GM13976 (cell line): ENCODE results near the gene TCL1A.

Experiments
- DNase-seq: peaks from one replicate; pipeline ENCODE4 v3.0.0; 2012; ENCODE audit warnings: low spot score
- in situ Hi-C: fragments of 300-500 bp; cut with MboI; formaldehyde crosslinking; loops from one replicate; pipeline ENCODE4 v1.12.0; 2022; ENCODE audit warnings: low sequenced_read_pairs, mixed read lengths, inconsistent platforms; ENCODE audit not compliant: unreplicated experiment
- TF ChIP-seq, protein P1 (sequence below): IDR thresholded peaks from 2 replicates; pipeline ENCODE4 v1.5.1; 2012; ENCODE audit warnings: borderline replicate concordance, mild to moderate bottlenecking; ENCODE audit not compliant: insufficient read depth; ENCODE audit errors: extremely low read depth, missing control alignments, control extremely low read depth

The TCL1A gene

DNA sequence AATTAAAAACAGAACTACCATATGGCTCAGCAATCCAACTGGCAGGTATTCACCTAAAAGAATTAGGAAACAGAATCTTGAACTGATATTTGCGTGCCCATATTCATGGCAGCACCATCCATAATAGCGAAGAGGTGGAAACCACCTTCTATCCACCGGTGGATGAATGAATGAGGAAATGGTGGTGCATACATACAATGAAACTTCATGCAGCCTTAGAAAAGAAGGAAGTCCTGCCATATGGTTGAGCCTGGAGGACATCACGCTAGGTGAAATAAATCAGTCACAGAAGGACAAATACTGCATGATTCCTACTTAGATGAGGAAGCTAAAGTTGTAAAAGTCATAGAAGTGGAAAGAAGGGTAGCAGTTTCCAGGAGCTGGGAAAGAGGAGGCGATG lies 6.6 kb downstream of the TCL1A start:
- TF ChIP-seq, protein P1, sequence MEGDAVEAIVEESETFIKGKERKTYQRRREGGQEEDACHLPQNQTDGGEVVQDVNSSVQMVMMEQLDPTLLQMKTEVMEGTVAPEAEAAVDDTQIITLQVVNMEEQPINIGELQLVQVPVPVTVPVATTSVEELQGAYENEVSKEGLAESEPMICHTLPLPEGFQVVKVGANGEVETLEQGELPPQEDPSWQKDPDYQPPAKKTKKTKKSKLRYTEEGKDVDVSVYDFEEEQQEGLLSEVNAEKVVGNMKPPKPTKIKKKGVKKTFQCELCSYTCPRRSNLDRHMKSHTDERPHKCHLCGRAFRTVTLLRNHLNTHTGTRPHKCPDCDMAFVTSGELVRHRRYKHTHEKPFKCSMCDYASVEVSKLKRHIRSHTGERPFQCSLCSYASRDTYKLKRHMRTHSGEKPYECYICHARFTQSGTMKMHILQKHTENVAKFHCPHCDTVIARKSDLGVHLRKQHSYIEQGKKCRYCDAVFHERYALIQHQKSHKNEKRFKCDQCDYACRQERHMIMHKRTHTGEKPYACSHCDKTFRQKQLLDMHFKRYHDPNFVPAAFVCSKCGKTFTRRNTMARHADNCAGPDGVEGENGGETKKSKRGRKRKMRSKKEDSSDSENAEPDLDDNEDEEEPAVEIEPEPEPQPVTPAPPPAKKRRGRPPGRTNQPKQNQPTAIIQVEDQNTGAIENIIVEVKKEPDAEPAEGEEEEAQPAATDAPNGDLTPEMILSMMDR = no peak
- in situ Hi-C loops = no loop called here
- DNase-seq = no peak

DNA sequence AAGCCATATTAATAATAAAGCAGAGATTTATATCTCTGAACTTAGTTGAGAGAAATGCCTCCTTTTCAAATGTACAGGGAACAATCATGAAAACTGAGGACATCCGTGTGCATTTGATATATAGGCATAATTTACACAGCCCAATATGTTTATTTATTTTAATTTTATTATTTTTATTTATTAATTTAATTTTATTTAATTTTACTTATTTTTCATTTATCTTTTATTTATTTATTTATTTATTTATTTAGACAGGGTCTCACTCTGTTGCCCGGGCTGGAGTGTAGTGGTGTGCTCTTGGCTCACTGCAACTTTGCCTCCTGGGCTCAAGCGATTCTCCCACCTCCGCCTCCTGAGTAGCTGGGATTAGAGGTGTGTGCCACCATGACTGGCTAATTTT lies 8.4 kb downstream of the TCL1A start:
- TF ChIP-seq, protein P1 = no peak
- DNase-seq = no peak
- in situ Hi-C loops = no loop called here

DNA sequence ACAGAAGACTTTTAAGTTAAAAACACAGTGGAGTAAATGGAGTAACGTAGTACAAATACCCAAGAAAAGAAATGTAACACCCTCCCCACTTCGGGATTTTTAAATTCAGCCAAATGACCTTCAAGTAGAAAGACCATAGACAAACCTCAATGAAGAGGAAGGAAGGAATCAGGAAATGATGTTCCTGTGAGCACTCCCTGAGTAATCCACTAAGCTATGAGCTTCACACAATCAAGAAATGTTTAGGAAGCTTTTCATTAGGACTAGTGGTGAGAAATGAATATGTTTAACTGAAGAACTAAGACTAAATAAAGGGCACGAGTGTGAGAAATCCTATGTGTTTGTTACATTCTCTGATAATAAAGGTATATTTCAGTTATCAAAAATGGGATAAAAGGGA lies 10.1 kb downstream of the TCL1A start:
- no peak for DNase-seq
- in situ Hi-C loops = no loop called here
- TF ChIP-seq, protein P1 = no peak

DNA sequence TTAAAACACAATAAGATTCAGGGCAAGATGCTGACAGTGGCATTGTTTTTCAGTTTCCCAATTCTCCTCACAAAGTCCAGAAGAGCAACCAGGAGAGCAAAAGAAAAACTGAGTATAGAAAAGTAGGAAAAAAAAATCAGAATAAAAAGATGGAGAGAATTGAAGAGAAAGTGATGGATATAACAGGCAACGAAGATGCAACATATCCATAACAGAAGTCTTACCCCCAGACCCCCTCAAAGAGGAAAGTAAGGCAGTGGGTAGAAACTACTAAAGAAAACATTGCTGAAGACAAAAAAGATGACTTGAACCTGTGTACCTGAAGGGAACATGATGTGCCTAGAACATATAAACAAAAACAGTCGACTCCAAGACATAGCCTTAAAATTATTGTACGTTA lies 10.6 kb downstream of the TCL1A start:
- in situ Hi-C loops = no loop called here
- TF ChIP-seq, protein P1 = no peak
- DNase-seq = no peak

DNA sequence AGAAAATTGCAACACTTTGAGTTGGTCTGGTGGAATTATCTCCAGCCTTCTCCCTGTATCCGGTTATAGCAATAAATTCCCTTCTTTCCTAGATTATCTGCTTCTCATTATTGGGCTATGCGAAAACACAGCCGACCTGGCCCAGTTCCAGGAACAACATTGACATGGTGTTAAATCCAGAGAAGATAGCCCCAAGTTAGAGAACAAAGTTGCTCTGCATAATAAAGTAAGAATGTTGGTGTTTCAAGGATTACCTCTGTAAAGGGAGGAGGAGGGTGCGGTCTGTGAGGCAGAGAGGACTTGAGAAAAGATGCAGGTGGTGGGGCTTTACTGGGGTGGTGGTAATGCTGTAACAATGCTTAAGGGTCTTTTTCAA lies 12.1 kb downstream of the TCL1A start:
- in situ Hi-C loops = no loop called here
- no peak for DNase-seq
- TF ChIP-seq, protein P1 = no peak

DNA sequence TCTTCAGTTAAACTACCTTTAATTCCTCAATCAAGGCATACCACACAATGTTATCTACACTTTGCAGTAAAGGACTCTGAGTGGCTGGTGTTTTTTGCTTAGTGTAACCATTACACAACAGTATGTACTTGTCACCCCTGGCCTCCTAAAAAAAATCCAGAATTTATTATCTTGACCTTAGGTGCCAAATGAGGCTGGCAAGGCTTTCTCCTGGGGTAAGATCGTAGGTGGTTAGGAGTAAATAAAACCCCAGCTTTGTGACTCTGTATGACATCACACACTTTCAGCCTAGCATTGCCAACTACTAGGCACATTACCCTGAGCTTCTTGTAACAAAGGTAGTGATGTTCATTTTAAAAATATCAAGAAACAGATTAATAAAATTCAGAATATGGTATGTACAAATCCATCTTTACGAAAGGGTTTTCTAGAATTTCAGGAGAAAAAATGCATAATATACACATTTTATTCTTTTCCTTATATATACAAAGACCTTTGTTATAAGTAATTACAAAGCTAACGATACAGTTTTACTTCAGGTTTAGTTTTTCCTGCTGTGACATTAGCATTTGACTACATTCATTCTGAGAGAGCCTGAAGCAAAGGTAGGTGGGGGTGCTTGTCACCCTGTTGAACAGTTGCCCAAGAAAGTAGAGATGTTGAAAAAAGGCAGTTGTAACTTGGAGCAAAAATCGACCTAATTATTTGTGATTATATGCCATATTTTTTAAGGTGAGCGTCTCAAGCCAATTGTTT lies 13.5 kb downstream of the TCL1A start:
- in situ Hi-C loops = no loop called here
- TF ChIP-seq, protein P1 = no peak

More for the DNA sequence above, 13.5 kb downstream of the TCL1A start:
- DNase-seq = no peak
